ENCODE measurements around the gene ENTPD2.

The ENTPD2 gene

DNA sequence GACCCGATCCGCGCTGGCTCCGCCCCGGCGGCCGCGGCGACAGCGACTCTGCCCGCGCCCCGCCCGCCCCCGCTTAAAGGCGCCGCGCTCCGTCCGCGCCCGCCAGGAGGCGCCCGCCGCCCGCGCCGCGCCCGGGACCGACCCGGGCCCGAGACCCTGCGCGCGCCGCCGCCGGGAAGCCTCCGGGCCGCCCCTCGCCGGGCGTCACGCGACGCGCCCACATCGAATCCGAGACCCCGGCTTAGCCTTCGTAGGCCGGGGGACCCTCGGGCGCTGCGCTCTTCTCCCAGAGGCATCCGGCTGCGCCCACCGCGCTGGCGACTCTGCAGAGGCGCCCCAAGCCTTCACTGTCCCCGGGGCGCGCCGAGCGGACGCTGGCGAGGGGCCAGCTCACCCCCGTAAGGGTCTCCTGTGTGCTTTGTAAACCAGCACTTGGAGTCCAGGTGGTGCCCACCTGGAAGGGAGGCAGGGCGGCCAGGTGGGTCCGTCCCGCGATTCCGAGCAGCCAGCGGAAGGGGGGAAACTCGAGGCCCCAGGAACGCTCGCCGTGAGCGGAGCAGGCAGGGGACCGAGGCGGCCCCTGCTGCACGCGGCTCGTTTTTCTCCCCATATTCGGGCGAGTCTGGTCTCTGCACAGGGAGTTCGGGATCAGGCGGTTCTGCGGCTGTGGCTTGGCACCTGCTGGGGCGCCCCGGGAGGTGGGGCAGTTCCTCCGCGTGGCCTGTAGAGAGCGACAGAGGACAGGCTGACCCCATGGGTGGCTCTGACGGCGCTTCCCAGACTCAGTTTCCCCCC lies 25.4 kb downstream of the ENTPD2 start (continued):
- TF ChIP-seq, protein P1, sequence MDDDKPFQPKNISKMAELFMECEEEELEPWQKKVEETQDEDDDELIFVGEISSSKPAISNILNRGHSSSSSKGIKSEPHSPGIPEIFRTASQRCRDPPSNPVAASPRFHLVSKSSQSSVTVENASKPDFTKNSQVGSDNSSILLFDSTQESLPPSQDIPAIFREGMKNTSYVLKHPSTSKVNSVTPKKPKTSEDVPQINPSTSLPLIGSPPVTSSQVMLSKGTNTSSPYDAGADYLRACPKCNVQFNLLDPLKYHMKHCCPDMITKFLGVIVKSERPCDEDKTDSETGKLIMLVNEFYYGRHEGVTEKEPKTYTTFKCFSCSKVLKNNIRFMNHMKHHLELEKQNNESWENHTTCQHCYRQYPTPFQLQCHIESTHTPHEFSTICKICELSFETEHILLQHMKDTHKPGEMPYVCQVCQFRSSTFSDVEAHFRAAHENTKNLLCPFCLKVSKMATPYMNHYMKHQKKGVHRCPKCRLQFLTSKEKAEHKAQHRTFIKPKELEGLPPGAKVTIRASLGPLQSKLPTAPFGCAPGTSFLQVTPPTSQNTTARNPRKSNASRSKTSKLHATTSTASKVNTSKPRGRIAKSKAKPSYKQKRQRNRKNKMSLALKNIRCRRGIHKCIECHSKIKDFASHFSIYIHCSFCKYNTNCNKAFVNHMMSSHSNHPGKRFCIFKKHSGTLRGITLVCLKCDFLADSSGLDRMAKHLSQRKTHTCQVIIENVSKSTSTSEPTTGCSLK (tag by site-specific recombination; IDR thresholded peaks at IDR 0.05) = no peak
- 0 out of 2 replicates have a peak, but pooled peaks have one; percentile 26 for TF ChIP-seq ZSCAN30 (tag by site-specific recombination; IDR thresholded peaks at IDR 0.05)
- TF ChIP-seq, protein P2, sequence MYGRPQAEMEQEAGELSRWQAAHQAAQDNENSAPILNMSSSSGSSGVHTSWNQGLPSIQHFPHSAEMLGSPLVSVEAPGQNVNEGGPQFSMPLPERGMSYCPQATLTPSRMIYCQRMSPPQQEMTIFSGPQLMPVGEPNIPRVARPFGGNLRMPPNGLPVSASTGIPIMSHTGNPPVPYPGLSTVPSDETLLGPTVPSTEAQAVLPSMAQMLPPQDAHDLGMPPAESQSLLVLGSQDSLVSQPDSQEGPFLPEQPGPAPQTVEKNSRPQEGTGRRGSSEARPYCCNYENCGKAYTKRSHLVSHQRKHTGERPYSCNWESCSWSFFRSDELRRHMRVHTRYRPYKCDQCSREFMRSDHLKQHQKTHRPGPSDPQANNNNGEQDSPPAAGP (tag by site-specific recombination; IDR thresholded peaks at IDR 0.05) = peak; percentile 64; the same call in 1 of the 2 replicates
- no peak; the same call in 1 of the 2 replicates for TF ChIP-seq ZNF24 (tag by site-specific recombination; IDR thresholded peaks at IDR 0.05)
- TF ChIP-seq GLIS2 (tag by site-specific recombination; IDR thresholded peaks at IDR 0.05) = peak; percentile 81
- no peak for TF ChIP-seq TCF7L2 (IDR thresholded peaks at IDR 0.05; ENCODE audit: borderline replicate concordance, low read depth, low read length)
- TF ChIP-seq ZNF623 (tag by site-specific recombination; IDR thresholded peaks at IDR 0.05) = peak; percentile 5; the same call in 1 of the 2 replicates
- no peak for TF ChIP-seq ZNF114 (tag by site-specific recombination; IDR thresholded peaks at IDR 0.05)
- peak; percentile 77 for TF ChIP-seq ZXDB (tag by site-specific recombination; IDR thresholded peaks at IDR 0.05)
- TF ChIP-seq, protein P3, sequence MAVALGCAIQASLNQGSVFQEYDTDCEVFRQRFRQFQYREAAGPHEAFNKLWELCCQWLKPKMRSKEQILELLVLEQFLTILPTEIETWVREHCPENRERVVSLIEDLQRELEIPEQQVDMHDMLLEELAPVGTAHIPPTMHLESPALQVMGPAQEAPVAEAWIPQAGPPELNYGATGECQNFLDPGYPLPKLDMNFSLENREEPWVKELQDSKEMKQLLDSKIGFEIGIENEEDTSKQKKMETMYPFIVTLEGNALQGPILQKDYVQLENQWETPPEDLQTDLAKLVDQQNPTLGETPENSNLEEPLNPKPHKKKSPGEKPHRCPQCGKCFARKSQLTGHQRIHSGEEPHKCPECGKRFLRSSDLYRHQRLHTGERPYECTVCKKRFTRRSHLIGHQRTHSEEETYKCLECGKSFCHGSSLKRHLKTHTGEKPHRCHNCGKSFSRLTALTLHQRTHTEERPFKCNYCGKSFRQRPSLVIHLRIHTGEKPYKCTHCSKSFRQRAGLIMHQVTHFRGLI (tag by site-specific recombination; IDR thresholded peaks at IDR 0.05) = peak; percentile 25; the same call in 1 of the 2 replicates
- peak; percentile 31; the same call in 1 of the 2 replicates for TF ChIP-seq SP7 (tag by site-specific recombination; IDR thresholded peaks at IDR 0.05)
- 0 out of 2 replicates have a peak, but pooled peaks have one; percentile 1 for TF ChIP-seq ZNF146 (tag by site-specific recombination; IDR thresholded peaks at IDR 0.05)
- TF ChIP-seq WT1 (tag by site-specific recombination; IDR thresholded peaks at IDR 0.05) = peak; percentile 58; the same call in 1 of the 2 replicates
- 0 out of 2 replicates have a peak, but pooled peaks have one; percentile 2 for TF ChIP-seq ZFP37 (tag by site-specific recombination; IDR thresholded peaks at IDR 0.05)
- TF ChIP-seq BCL11A (tag by site-specific recombination; IDR thresholded peaks at IDR 0.05; ENCODE audit: low read depth) = peak; percentile 54; the same call in 1 of the 2 replicates
- TF ChIP-seq, protein P4, sequence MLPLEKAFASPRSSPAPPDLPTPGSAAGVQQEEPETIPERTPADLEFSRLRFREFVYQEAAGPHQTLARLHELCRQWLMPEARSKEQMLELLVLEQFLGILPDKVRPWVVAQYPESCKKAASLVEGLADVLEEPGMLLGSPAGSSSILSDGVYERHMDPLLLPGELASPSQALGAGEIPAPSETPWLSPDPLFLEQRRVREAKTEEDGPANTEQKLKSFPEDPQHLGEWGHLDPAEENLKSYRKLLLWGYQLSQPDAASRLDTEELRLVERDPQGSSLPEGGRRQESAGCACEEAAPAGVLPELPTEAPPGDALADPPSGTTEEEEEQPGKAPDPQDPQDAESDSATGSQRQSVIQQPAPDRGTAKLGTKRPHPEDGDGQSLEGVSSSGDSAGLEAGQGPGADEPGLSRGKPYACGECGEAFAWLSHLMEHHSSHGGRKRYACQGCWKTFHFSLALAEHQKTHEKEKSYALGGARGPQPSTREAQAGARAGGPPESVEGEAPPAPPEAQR (tag by site-specific recombination; IDR thresholded peaks at IDR 0.05) = no peak
- no peak for TF ChIP-seq ZNF10 (tag by site-specific recombination; IDR thresholded peaks at IDR 0.05)
- peak; percentile 68; the same call in 1 of the 2 replicates for TF ChIP-seq ZNF391 (tag by site-specific recombination; IDR thresholded peaks at IDR 0.05; ENCODE audit: borderline replicate concordance, low read depth)
- TF ChIP-seq, protein P5, sequence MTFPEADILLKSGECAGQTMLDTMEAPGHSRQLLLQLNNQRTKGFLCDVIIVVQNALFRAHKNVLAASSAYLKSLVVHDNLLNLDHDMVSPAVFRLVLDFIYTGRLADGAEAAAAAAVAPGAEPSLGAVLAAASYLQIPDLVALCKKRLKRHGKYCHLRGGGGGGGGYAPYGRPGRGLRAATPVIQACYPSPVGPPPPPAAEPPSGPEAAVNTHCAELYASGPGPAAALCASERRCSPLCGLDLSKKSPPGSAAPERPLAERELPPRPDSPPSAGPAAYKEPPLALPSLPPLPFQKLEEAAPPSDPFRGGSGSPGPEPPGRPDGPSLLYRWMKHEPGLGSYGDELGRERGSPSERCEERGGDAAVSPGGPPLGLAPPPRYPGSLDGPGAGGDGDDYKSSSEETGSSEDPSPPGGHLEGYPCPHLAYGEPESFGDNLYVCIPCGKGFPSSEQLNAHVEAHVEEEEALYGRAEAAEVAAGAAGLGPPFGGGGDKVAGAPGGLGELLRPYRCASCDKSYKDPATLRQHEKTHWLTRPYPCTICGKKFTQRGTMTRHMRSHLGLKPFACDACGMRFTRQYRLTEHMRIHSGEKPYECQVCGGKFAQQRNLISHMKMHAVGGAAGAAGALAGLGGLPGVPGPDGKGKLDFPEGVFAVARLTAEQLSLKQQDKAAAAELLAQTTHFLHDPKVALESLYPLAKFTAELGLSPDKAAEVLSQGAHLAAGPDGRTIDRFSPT (tag by site-specific recombination; IDR thresholded peaks at IDR 0.05) = peak; percentile 29
- TF ChIP-seq ZNF510 (tag by site-specific recombination; IDR thresholded peaks at IDR 0.05; ENCODE audit: insufficient replicate concordance) = no peak
- peak; percentile 99 for TF ChIP-seq ZNF423 (tag by site-specific recombination; IDR thresholded peaks at IDR 0.05)
- 0 out of 2 replicates have a peak, but pooled peaks have one; percentile 24 for TF ChIP-seq ZBTB7A (tag by site-specific recombination; IDR thresholded peaks at IDR 0.05; ENCODE audit: low read depth)
- 0 out of 2 replicates have a peak, but pooled peaks have one; percentile 12 for TF ChIP-seq ZNF610 (tag by site-specific recombination; IDR thresholded peaks at IDR 0.05; ENCODE audit: borderline replicate concordance)
- 0 out of 2 replicates have a peak, but pooled peaks have one; percentile 9 for TF ChIP-seq ZNF76 (tag by site-specific recombination; IDR thresholded peaks at IDR 0.05; ENCODE audit: borderline replicate concordance, low read depth)
- TF ChIP-seq, protein P6, sequence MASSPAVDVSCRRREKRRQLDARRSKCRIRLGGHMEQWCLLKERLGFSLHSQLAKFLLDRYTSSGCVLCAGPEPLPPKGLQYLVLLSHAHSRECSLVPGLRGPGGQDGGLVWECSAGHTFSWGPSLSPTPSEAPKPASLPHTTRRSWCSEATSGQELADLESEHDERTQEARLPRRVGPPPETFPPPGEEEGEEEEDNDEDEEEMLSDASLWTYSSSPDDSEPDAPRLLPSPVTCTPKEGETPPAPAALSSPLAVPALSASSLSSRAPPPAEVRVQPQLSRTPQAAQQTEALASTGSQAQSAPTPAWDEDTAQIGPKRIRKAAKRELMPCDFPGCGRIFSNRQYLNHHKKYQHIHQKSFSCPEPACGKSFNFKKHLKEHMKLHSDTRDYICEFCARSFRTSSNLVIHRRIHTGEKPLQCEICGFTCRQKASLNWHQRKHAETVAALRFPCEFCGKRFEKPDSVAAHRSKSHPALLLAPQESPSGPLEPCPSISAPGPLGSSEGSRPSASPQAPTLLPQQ (tag by site-specific recombination; IDR thresholded peaks at IDR 0.05) = peak; percentile 74; the same call in 1 of the 2 replicates
- TF ChIP-seq ZNF404 (tag by site-specific recombination; IDR thresholded peaks at IDR 0.05) = no peak
